ENCODE results near the gene ARFIP1.
"Not testable (repeated sequence)": the region's sequence is repeated elsewhere in the genome, so short reads cannot be mapped to it uniquely, and the experiment has no call there.

Gene ARFIP1

GRCh38 chr4:152785639-152786615, 6.2 kb downstream of the ARFIP1 start:
- no peak for DNase-seq

- DNase-seq = no peak
Measured at GRCh38 chr4:152786627-152787026, 6.9 kb downstream of the ARFIP1 start.

GRCh38 chr4:152795891-152796290, 16.1 kb downstream of the ARFIP1 start:
- DNase-seq = no peak

GRCh38 chr4:152803541-152803940, 23.8 kb downstream of the ARFIP1 start:
- DNase-seq = no peak

- no peak for DNase-seq
Measured at GRCh38 chr4:152805071-152805650, 25.4 kb downstream of the ARFIP1 start.

- DNase-seq = no peak
Measured at GRCh38 chr4:152805818-152806217, 26.1 kb downstream of the ARFIP1 start.

GRCh38 chr4:152806501-152807125, 26.9 kb downstream of the ARFIP1 start:
- no peak for DNase-seq

GRCh38 chr4:152807294-152807829, 27.6 kb downstream of the ARFIP1 start:
- no peak for DNase-seq

GRCh38 chr4:152808670-152809069, 28.9 kb downstream of the ARFIP1 start:
- DNase-seq = no peak

GRCh38 chr4:152810715-152811287, 31.0 kb downstream of the ARFIP1 start:
- no peak for DNase-seq

- DNase-seq = no peak
Measured at GRCh38 chr4:152815078-152815477, 35.3 kb downstream of the ARFIP1 start.

- no peak for DNase-seq
Measured at GRCh38 chr4:152817331-152817730, 37.6 kb downstream of the ARFIP1 start.

GRCh38 chr4:152819026-152819645, 39.4 kb downstream of the ARFIP1 start:
- no peak for DNase-seq

GRCh38 chr4:152820073-152820472, 40.3 kb downstream of the ARFIP1 start:
- DNase-seq = no peak

GRCh38 chr4:152822323-152822722, 42.6 kb downstream of the ARFIP1 start:
- no peak for DNase-seq

- no peak for DNase-seq
Measured at GRCh38 chr4:152824561-152824960, 44.8 kb downstream of the ARFIP1 start.

GRCh38 chr4:152825336-152825735, 45.6 kb downstream of the ARFIP1 start:
- DNase-seq = no peak

GRCh38 chr4:152828122-152828521, 48.4 kb downstream of the ARFIP1 start:
- no peak for DNase-seq

- DNase-seq = no peak
Measured at GRCh38 chr4:152831416-152831815, 51.7 kb downstream of the ARFIP1 start.

- DNase-seq = no peak
Measured at GRCh38 chr4:152836936-152837335, 57.2 kb downstream of the ARFIP1 start.

- not testable (repeated sequence) for DNase-seq
Measured at GRCh38 chr4:152839729-152840128, 60.0 kb downstream of the ARFIP1 start.

GRCh38 chr4:152843481-152844090, 63.8 kb downstream of the ARFIP1 start:
- DNase-seq = no peak
